Muscle layer of duodenum (tissue), 2 donors: ENCODE results near the gene L3MBTL2.
"Not testable (repeated sequence)": the region's sequence is repeated elsewhere in the genome, so short reads cannot be mapped to it uniquely, and the experiment has no call there.

ENCODE experiments used
- H3K27ac ChIP-seq: one replicate; pipeline ENCODE4 v1.7.0; 2013; ENCODE audit warnings: mild to moderate bottlenecking, low read length
- H3K27me3 ChIP-seq: one replicate; pipeline ENCODE4 v1.7.0; 2013; ENCODE audit warnings: low read depth, mild to moderate bottlenecking, control low read depth, low read length
- H3K36me3 ChIP-seq, 2 donors: one replicate each; pipeline ENCODE4 v1.7.0; 2013; ENCODE audit warnings: low read length in 2 of 2, control low read depth in 1 of 2, mild to moderate bottlenecking in 1 of 2; ENCODE audit not compliant: insufficient read depth in 2 of 2, control insufficient read depth in 1 of 2
- H3K4me1 ChIP-seq, 2 donors: one replicate each; pipeline ENCODE4 v1.7.0; 2013; ENCODE audit warnings: low read length in 2 of 2, mild to moderate bottlenecking in 2 of 2, control low read depth in 1 of 2, moderate library complexity in 1 of 2; ENCODE audit not compliant: insufficient read depth in 2 of 2, control insufficient read depth in 1 of 2
- H3K4me3 ChIP-seq, 2 donors: one replicate each; pipeline ENCODE4 v1.7.0; 2013; ENCODE audit warnings: low read length in 2 of 2, low read depth in 1 of 2, mild to moderate bottlenecking in 1 of 2
- H3K9me3 ChIP-seq, 2 donors: one replicate each; pipeline ENCODE4 v1.7.0; 2013; ENCODE audit warnings: low read length in 2 of 2, control low read depth in 1 of 2, mild to moderate bottlenecking in 1 of 2; ENCODE audit not compliant: control insufficient read depth in 1 of 2
- donor health status: healthy.

The L3MBTL2 gene

GRCh38 chr22:41204992-41205900 is at the start of gene L3MBTL2:
Gene L3MBTL2, plus strand, starts transcription at chr22:41205312. Its CDS starts 51 bp downstream, at chr22:41205363.
- peaks cover 3 to 15% of the 10 kb centered on the region in 2 donors for H3K36me3 ChIP-seq
- H3K27me3 ChIP-seq = no peaks in the 10 kb centered on the region
- H3K4me1 ChIP-seq = peaks cover 0 to 11% of the 10 kb centered on the region in 2 donors
- H3K9me3 ChIP-seq = no peaks in the 10 kb centered on the region
- H3K27ac ChIP-seq = peak within 1 kb of the TSS; percentile 89
- H3K4me3 ChIP-seq = peak within 1 kb of the TSS; percentile 93 to 94

- H3K36me3 ChIP-seq = peaks cover 77 to 91% of the 10 kb centered on the region in 2 donors
Measured at GRCh38 chr22:41157083-41157482, 48.0 kb upstream of the L3MBTL2 start.

GRCh38 chr22:41169157-41169556 is 36.0 kb upstream of the L3MBTL2 start:
- peaks cover 64 to 82% of the 10 kb centered on the region in 2 donors for H3K36me3 ChIP-seq
- no peaks in the 10 kb centered on the region for H3K9me3 ChIP-seq
- no peaks in the 10 kb centered on the region for H3K27me3 ChIP-seq
- no peak overlapping the region for H3K4me3 ChIP-seq
- H3K27ac ChIP-seq = no peak overlapping the region
- H3K4me1 ChIP-seq = no peaks in the 10 kb centered on the region

More at GRCh38 chr22:41157083-41157482, 48.0 kb upstream of the L3MBTL2 start:
- H3K27ac ChIP-seq = no peak overlapping the region
- no peaks in the 10 kb centered on the region for H3K9me3 ChIP-seq
- H3K4me3 ChIP-seq = no peak overlapping the region
- no peaks in the 10 kb centered on the region for H3K4me1 ChIP-seq
- H3K27me3 ChIP-seq = no peaks in the 10 kb centered on the region

- Histone ChIP-seq H3K36me3 (peaks cover 75 to 80% of the 10 kb centered on the region in 2 donors), H3K27me3 (no peaks in the 10 kb centered on the region), H3K4me3 (no peak overlapping the region), H3K9me3 (no peaks in the 10 kb centered on the region), H3K27ac (no peak overlapping the region), H3K4me1 (no peaks in the 10 kb centered on the region)
Measured at GRCh38 chr22:41171996-41172395, 33.1 kb upstream of the L3MBTL2 start.

GRCh38 chr22:41175546-41175945 is 29.6 kb upstream of the L3MBTL2 start:
- Histone ChIP-seq H3K36me3 (peaks cover 69 to 76% of the 10 kb centered on the region in 2 donors), H3K4me1 (no peaks in the 10 kb centered on the region), H3K4me3 (no peak overlapping the region), H3K27me3 (no peaks in the 10 kb centered on the region), H3K27ac (no peak overlapping the region), H3K9me3 (no peaks in the 10 kb centered on the region)

GRCh38 chr22:41177040-41177621 is 28.0 kb upstream of the L3MBTL2 start:
- Histone ChIP-seq H3K27me3 (no peaks in the 10 kb centered on the region), H3K4me1 (peaks cover 0 to 4% of the 10 kb centered on the region in 2 donors), H3K36me3 (peaks cover 66% of the 10 kb centered on the region in 2 donors), H3K4me3 (no peak overlapping the region), H3K9me3 (no peaks in the 10 kb centered on the region), H3K27ac (no peak overlapping the region)

- Histone ChIP-seq H3K27ac (no peak overlapping the region), H3K36me3 (peaks cover 59% of the 10 kb centered on the region in 2 donors), H3K4me3 (no peak overlapping the region), H3K9me3 (no peaks in the 10 kb centered on the region), H3K4me1 (peaks cover 0 to 4% of the 10 kb centered on the region in 2 donors), H3K27me3 (no peaks in the 10 kb centered on the region)
Measured at GRCh38 chr22:41177622-41178424, 27.3 kb upstream of the L3MBTL2 start.

GRCh38 chr22:41178425-41178975 is 26.6 kb upstream of the L3MBTL2 start:
- Histone ChIP-seq H3K36me3 (peaks cover 52% of the 10 kb centered on the region in 2 donors), H3K27ac (no peak overlapping the region), H3K4me1 (peaks cover 0 to 4% of the 10 kb centered on the region in 2 donors), H3K27me3 (no peaks in the 10 kb centered on the region), H3K4me3 (no peak overlapping the region), H3K9me3 (no peaks in the 10 kb centered on the region)

GRCh38 chr22:41180362-41180761 is 24.8 kb upstream of the L3MBTL2 start:
- H3K27me3 ChIP-seq, H3K27ac ChIP-seq, H3K4me3 ChIP-seq, H3K9me3 ChIP-seq, H3K4me1 ChIP-seq: not testable (repeated sequence)
- H3K36me3 ChIP-seq = peaks cover 34 to 36% of the 10 kb centered on the region in 2 donors

- Histone ChIP-seq H3K36me3 (peaks cover 29 to 31% of the 10 kb centered on the region in 2 donors), H3K4me1 (peaks cover 0 to 4% of the 10 kb centered on the region in 2 donors)
Measured at GRCh38 chr22:41180926-41181325, 24.2 kb upstream of the L3MBTL2 start.

More at GRCh38 chr22:41180926-41181325, 24.2 kb upstream of the L3MBTL2 start:
- Histone ChIP-seq H3K27me3 (no peaks in the 10 kb centered on the region), H3K4me3 (no peak overlapping the region), H3K9me3 (no peaks in the 10 kb centered on the region), H3K27ac (no peak overlapping the region)
